ENCODE results near the gene C8G. TPM values are rescaled to one million over a fixed set of nuclear protein-coding genes. Genes with fewer than 3 reads are reported as not detected.

Gene C8G
- total RNA-seq, 2 donors from 2014 or later: 2.4 to 2.5 TPM

- peak overlapping the region; percentile 81 for H3K4me3 Mint-ChIP-seq
- H3K9me3 Mint-ChIP-seq: no peaks in the 10 kb centered on the region
- H3K27me3 Mint-ChIP-seq: no peaks in the 10 kb centered on the region
- H3K4me1 Mint-ChIP-seq (ENCODE audit: low read depth in 2 of 2): peaks cover under 1 to 14% of the 10 kb centered on the region in 2 donors
- H3K27ac Mint-ChIP-seq: peak overlapping the region; percentile 60 to 83
- peak; percentile 98 for DNase-seq (ENCODE audit: low spot score)
- ATAC-seq: peak; percentile 92 to 94
- H3K36me3 Mint-ChIP-seq: no peaks in the 10 kb centered on the region
Measured at GRCh38 chr9:136949817-136950655, 5.0 kb downstream of the C8G start.

DNA sequence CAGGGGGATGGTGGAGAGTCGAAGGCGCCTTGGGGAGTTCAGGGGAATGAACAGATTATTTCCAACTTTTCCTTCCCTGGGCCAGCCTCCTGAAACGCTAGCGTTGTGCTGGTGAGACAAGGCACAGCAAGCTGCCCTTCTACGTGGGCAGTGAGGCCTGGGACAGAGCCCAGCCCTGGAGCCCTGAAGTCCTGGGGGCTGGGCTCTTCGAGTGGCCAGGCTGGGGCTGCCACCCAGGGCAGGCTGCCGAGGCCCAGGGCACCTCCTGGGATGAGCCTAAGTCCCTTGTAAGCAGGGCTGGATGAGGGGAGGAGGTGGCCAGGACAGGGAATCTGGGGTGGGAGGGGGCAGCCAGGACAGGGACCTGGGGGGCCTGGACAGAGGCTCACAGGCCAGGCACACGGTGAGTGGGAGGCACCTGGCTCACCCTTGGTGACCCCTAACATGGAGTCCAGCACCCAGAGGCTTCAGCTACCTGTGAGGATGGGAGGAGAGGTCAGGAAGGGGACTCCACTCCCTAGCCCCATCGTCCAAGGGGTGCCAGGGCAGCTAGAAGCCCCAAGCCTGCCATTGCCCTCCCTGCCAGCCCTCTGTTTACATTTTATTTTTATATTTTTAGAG, 5.7 kb downstream of the C8G start:
- H3K4me1 Mint-ChIP-seq (ENCODE audit: low read depth in 2 of 2): peaks cover 0 to 17% of the 10 kb centered on the region in 2 donors
- no peaks in the 10 kb centered on the region for H3K36me3 Mint-ChIP-seq
- no peaks in the 10 kb centered on the region for H3K9me3 Mint-ChIP-seq
- peak overlapping the region; percentile 60 to 83 for H3K27ac Mint-ChIP-seq
- DNase-seq (ENCODE audit: low spot score) (no peak), ATAC-seq (no peak)
- peak overlapping the region; percentile 81 for H3K4me3 Mint-ChIP-seq
- no peaks in the 10 kb centered on the region for H3K27me3 Mint-ChIP-seq

GRCh38 chr9:136951541-136952320, 6.7 kb downstream of the C8G start, which contains the start of gene LCN12:
Gene LCN12 (plus strand): TSS chr9:136952273. CDS start chr9:136952328, 55 bp downstream.
- DNase-seq (ENCODE audit: low spot score): no peak
- ATAC-seq: no peak
- no peaks in the 10 kb centered on the region for H3K27me3 Mint-ChIP-seq
- H3K4me1 Mint-ChIP-seq (ENCODE audit: low read depth in 2 of 2): peaks cover 8 to 23% of the 10 kb centered on the region in 2 donors
- no peak within 1 kb of the TSS for H3K4me3 Mint-ChIP-seq
- no peak within 1 kb of the TSS for H3K27ac Mint-ChIP-seq
- peaks cover 3% of the 10 kb centered on the region for H3K9me3 Mint-ChIP-seq
- H3K36me3 Mint-ChIP-seq: no peaks in the 10 kb centered on the region

DNA sequence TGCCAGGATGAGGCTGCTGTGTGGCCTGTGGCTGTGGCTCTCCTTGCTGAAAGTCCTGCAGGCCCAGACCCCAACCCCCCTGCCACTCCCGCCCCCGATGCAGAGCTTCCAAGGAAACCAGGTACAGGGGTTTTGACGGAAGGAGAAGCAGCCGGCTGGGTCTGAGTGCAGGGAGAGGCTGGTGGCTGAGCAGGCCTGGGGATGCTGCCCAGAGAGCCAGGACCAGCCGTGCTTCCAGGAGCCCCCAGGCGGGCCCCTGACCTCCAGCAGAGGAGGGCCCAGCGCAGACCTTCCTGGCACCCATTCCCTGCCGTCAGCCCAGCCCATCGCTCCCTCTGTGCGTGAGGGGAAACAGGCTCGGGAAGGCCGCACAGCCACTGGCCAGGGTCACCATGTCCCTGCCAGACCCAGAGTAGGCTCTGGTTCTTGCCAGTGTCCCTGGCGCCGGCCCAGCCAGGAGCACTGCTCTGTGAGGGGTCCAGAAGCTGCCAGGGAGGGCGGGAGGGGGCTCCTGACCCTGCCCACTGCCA, 7.3 kb downstream of the C8G start:
- no peak for ATAC-seq
- Mint-ChIP-seq H3K27ac (no peak overlapping the region), H3K36me3 (no peaks in the 10 kb centered on the region), H3K4me1 (ENCODE audit: low read depth in 2 of 2) (peaks cover 10 to 22% of the 10 kb centered on the region in 2 donors), H3K9me3 (peaks cover 4% of the 10 kb centered on the region), H3K27me3 (no peaks in the 10 kb centered on the region), H3K4me3 (no peak overlapping the region)
- no peak for DNase-seq (ENCODE audit: low spot score)

DNA sequence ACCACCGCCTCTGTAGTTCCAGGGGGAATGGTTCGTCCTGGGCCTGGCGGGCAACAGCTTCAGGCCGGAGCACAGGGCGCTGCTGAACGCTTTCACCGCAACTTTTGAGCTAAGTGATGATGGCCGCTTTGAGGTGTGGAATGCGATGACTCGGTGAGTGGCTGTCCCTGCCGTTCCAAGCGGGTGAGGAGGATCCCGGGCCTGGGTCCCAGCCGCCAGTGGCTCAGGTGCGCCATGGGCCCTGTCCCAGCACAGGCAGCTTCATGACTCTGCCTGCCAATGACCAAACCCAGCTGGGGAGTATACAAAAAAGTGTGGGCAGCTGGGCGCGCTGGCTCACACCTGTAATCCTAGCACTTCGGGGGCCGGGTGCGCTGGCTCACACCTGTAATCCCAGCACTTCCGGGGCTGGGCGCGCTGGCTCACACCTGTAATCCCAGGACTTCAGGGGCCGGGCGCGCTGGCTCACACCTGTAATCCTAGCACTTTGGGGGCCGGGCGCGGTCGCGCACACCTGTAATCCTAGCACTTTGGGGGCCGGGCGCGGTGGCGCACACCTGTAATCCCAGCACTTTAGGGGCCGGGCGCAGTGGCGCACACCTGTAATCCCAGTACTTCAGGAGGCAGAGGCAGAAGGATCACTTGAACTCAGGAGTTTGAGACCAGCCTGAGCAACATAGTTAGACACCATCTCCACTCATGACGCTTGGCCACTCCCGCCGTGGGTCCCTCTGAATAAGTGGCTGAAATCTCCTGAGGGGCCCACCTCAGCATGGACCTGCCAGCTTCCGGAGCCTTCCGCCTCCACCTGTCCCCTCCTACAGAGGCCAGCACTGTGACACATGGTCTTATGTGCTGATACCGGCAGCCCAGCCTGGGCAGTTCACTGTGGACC, 8.1 kb downstream of the C8G start:
- H3K9me3 Mint-ChIP-seq: peaks cover 4% of the 10 kb centered on the region
- no peak overlapping the region for H3K4me3 Mint-ChIP-seq
- H3K27ac Mint-ChIP-seq: no peak overlapping the region
- H3K27me3 Mint-ChIP-seq: no peaks in the 10 kb centered on the region
- ATAC-seq (no peak), DNase-seq (ENCODE audit: low spot score) (no peak)
- peaks cover 10 to 26% of the 10 kb centered on the region in 2 donors for H3K4me1 Mint-ChIP-seq (ENCODE audit: low read depth in 2 of 2)
- no peaks in the 10 kb centered on the region for H3K36me3 Mint-ChIP-seq

DNA sequence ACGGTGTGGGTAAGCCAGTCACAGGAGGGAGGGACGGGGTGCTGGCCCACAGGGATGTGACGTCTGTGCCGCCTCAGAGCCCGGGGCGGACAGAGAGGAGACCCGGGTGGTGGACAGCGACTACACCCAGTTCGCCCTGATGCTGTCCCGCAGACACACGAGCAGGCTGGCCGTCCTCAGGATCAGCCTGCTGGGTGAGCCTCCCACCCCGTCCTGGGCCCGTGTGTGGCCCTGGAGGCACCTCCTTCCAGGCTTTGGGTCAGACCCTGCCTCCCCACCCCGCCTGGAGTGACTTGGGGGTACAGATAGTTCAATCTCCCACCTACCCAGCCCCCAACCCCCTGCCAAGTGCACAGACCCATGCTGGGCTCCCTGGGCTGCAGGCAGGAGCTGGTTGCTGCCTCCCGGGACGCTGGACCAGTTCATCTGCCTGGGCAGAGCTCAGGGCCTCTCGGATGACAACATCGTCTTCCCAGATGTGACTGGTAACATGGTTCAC, 8.8 kb downstream of the C8G start:
- DNase-seq (ENCODE audit: low spot score) (no peak), ATAC-seq (no peak)
- Mint-ChIP-seq H3K27ac (no peak overlapping the region), H3K4me1 (ENCODE audit: low read depth in 2 of 2) (peaks cover 10 to 28% of the 10 kb centered on the region in 2 donors), H3K36me3 (no peaks in the 10 kb centered on the region), H3K9me3 (peaks cover 4% of the 10 kb centered on the region), H3K27me3 (no peaks in the 10 kb centered on the region), H3K4me3 (no peak overlapping the region)

- no peaks in the 10 kb centered on the region for H3K27me3 Mint-ChIP-seq
- DNase-seq (ENCODE audit: low spot score) (no peak), ATAC-seq (no peak)
- peaks cover 10 to 29% of the 10 kb centered on the region in 2 donors for H3K4me1 Mint-ChIP-seq (ENCODE audit: low read depth in 2 of 2)
- no peaks in the 10 kb centered on the region for H3K36me3 Mint-ChIP-seq
- H3K9me3 Mint-ChIP-seq: peaks cover 4% of the 10 kb centered on the region
- no peak overlapping the region for H3K4me3 Mint-ChIP-seq
- peak overlapping the region in 1 of 2 donors; percentile 43 for H3K27ac Mint-ChIP-seq
Measured at GRCh38 chr9:136954270-136955083, 9.4 kb downstream of the C8G start.

GRCh38 chr9:136955202-136955942, 10.3 kb downstream of the C8G start:
- ATAC-seq (no peak), DNase-seq (ENCODE audit: low spot score) (no peak)
- no peak overlapping the region for H3K4me3 Mint-ChIP-seq
- no peaks in the 10 kb centered on the region for H3K36me3 Mint-ChIP-seq
- H3K9me3 Mint-ChIP-seq: peaks cover 4% of the 10 kb centered on the region
- no peaks in the 10 kb centered on the region for H3K27me3 Mint-ChIP-seq
- H3K4me1 Mint-ChIP-seq (ENCODE audit: low read depth in 2 of 2): peaks cover 14 to 31% of the 10 kb centered on the region in 2 donors
- H3K27ac Mint-ChIP-seq: peak overlapping the region in 1 of 2 donors; percentile 43

GRCh38 chr9:136955943-136956335, 10.9 kb downstream of the C8G start:
- H3K4me3 Mint-ChIP-seq: no peak overlapping the region
- H3K27me3 Mint-ChIP-seq: no peaks in the 10 kb centered on the region
- H3K27ac Mint-ChIP-seq: no peak overlapping the region
- H3K9me3 Mint-ChIP-seq: peaks cover 4% of the 10 kb centered on the region
- ATAC-seq (no peak), DNase-seq (ENCODE audit: low spot score) (no peak)
- H3K4me1 Mint-ChIP-seq (ENCODE audit: low read depth in 2 of 2): peaks cover 14 to 35% of the 10 kb centered on the region in 2 donors
- H3K36me3 Mint-ChIP-seq: no peaks in the 10 kb centered on the region

DNA sequence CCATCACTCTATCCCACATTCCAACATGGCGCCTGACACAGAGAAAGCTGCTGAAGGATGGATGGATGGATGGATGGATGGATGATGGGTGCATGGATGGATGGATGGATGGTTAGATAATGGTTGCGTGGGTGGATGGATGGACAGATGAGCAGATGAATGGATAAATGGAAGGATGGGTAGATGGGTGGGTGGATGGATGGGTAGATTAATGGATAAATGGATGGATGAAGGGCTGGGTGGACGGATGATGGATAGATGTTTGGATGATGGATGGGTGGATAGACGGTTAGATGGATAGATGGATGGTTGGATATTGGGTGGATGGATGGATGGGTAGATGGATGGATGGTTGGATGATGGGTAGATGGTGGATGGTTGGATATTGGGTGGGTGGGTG, 11.6 kb downstream of the C8G start:
- H3K4me1 Mint-ChIP-seq (ENCODE audit: low read depth in 2 of 2): peaks cover 14 to 35% of the 10 kb centered on the region in 2 donors
- ATAC-seq: no peak
- no peaks in the 10 kb centered on the region for H3K36me3 Mint-ChIP-seq
- H3K27me3 Mint-ChIP-seq: no peaks in the 10 kb centered on the region
- H3K27ac Mint-ChIP-seq: no peak overlapping the region
- peaks cover 4% of the 10 kb centered on the region for H3K9me3 Mint-ChIP-seq
- H3K4me3 Mint-ChIP-seq: no peak overlapping the region
- no peak for DNase-seq (ENCODE audit: low spot score)

DNA sequence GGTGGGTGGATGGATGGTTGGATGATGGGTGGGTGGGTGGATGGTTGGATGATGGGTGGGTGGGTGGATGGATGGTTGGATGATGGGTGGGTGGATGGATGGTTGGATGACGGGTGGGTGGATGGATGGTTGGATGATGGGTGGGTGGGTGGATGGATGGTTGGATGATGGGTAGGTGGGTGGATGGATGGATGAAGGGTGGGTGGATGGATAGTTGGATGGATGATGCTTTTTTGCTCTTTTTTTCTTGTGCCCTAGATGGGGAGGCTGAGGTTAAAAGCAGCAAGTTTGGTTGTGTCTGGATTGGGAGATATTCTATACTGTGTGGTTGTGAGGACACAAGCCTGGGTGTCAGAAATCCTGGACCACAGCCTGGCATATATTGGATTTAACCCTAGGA, 12.4 kb downstream of the C8G start:
- Mint-ChIP-seq H3K27me3 (no peaks in the 10 kb centered on the region), H3K36me3 (no peaks in the 10 kb centered on the region), H3K4me1 (ENCODE audit: low read depth in 2 of 2) (peaks cover 14 to 39% of the 10 kb centered on the region in 2 donors), H3K9me3 (peaks cover 4% of the 10 kb centered on the region), H3K4me3 (no peak overlapping the region), H3K27ac (no peak overlapping the region)
- no peak for ATAC-seq
- DNase-seq (ENCODE audit: low spot score): no peak
